Measurements from ENCODE around the gene GPSM1.

- no peak for TF ChIP-seq MAX (IDR thresholded peaks at IDR 0.05)
- TF ChIP-seq TCF7L2 (IDR thresholded peaks at IDR 0.05; ENCODE audit: borderline replicate concordance, extremely low read depth, insufficient read depth, insufficient read length): no peak
- TF ChIP-seq CTCF (IDR thresholded peaks at IDR 0.05 in 2 of 3, conservative IDR thresholded peaks at IDR 0.05 in 1 of 3; ENCODE audit: borderline replicate concordance in 1 of 3, insufficient read depth in 1 of 3, low read depth in 2 of 3, low read length in 2 of 3): no peak
- no peak for TF ChIP-seq CEBPB (IDR thresholded peaks at IDR 0.05; ENCODE audit: low read depth)
- TF ChIP-seq SIN3A (IDR thresholded peaks at IDR 0.05; ENCODE audit: low read depth): no peak
- no peak for TF ChIP-seq POLR2AphosphoS5 (IDR thresholded peaks at IDR 0.05; ENCODE audit: low read depth, low read length)
- TF ChIP-seq YY1 (IDR thresholded peaks at IDR 0.05; ENCODE audit: extremely low read depth, insufficient replicate concordance, low read depth, low read length): no peak
- TF ChIP-seq EZH2 (IDR thresholded peaks at IDR 0.05): no peak
- TF ChIP-seq REST (IDR thresholded peaks at IDR 0.05; ENCODE audit: low read depth): no peak
- no peak for TF ChIP-seq ELF1 (IDR thresholded peaks at IDR 0.05; ENCODE audit: borderline replicate concordance, low read depth)
- no peak for TF ChIP-seq ZNF274 (IDR thresholded peaks at IDR 0.05; ENCODE audit: low read depth, low read length)
- no peak for TF ChIP-seq POLR2A (IDR thresholded peaks at IDR 0.05; ENCODE audit: borderline replicate concordance, extremely low read depth, insufficient read depth, insufficient read length)
- TF ChIP-seq SP1 (IDR thresholded peaks at IDR 0.05; ENCODE audit: low read depth): no peak
- TF ChIP-seq ZFX (IDR thresholded peaks at IDR 0.05): no peak
Measured at GRCh38 chr9:136281421-136282271, 45.7 kb upstream of the GPSM1 start.

All from HCT116 (cell line).